GM12878 (cell line): ENCODE results near the gene CSMD2. TPM values are rescaled to one million over a fixed set of nuclear protein-coding genes. Genes with fewer than 3 reads are reported as not detected.

ENCODE experiments used
- ATAC-seq: fragments of 200-7000 bp; cut with Tn5 transposase; 3 replicates; pipeline ENCODE4 v1.9.1; 2020; ENCODE audit warnings: mild to moderate bottlenecking, moderate library complexity
- BruUV-seq: library from RNA; stranded (reverse); fragments of 400-500 nt; replicated peaks from 2 replicates; lab custom pipeline; 2021; lab: Mats Ljungman, UMichigan
- CTCF ChIA-PET: fragments of 300-600 bp; sonication (Branson Sonifier 250); formaldehyde crosslinking; extraction: SDS; loops from one replicate; lab custom pipeline; 2021; ENCODE audit warnings: inconsistent platforms; lab: Yijun Ruan, JAX
- POLR2A ChIA-PET: fragments of 350-600 bp; formaldehyde crosslinking; extraction: SDS; loops from one replicate; lab custom pipeline; 2021; ENCODE audit warnings: inconsistent platforms; lab: Charles Lee
- RAD21 ChIA-PET: fragments of 300-600 bp; sonication (Branson Sonifier 250); formaldehyde crosslinking; loops from one replicate; lab custom pipeline; 2023; ENCODE audit warnings: antibody characterized with exemption; ENCODE audit not compliant: unreplicated experiment; lab: Charles Lee
- SMC1A ChIA-PET: fragments of 300-600 bp; sonication (Branson Sonifier 250); formaldehyde crosslinking; loops from one replicate; lab custom pipeline; 2023; ENCODE audit not compliant: unreplicated experiment, uncharacterized antibody; lab: Charles Lee
- DNase-seq: peaks from one replicate; pipeline ENCODE4 v3.0.0-alpha.2; 2011; ENCODE audit warnings: low read depth, low spot score
- FAIRE-seq: peaks from 3 replicates; lab custom pipeline; 2011; peaks lifted over from hg19 to GRCh38; lab: Jason Lieb, UNC
- H2AFZ ChIP-seq: 2 replicates; pipeline ENCODE4 v1.6.0; 2011; ENCODE audit warnings: low read depth, low read length, control low read depth; ENCODE audit not compliant: control insufficient read depth
- H3K27ac ChIP-seq: 2 replicates; pipeline ENCODE4 v1.5.1; 2011; ENCODE audit warnings: control low read depth; ENCODE audit not compliant: control insufficient read depth, insufficient read depth
- H3K27me3 ChIP-seq, 2 experiments: replicated peaks in 1 of 2; 2 replicates each; pipeline versions ENCODE4 v1.6.0 to v1.6.1; 2011; ENCODE audit warnings: low read length in 1 of 2; ENCODE audit not compliant: control insufficient read depth in 2 of 2, insufficient read depth in 2 of 2
- H3K36me3 ChIP-seq, 2 experiments: 2 replicates each; pipeline ENCODE4 v1.5.1; 2011; ENCODE audit warnings: low read length in 1 of 2; ENCODE audit not compliant: control insufficient read depth in 2 of 2, insufficient read depth in 2 of 2
- H3K4me1 ChIP-seq: 2 replicates; pipeline ENCODE4 v1.6.1; 2011; ENCODE audit warnings: mild to moderate bottlenecking, low read length, moderate library complexity, mixed read lengths; ENCODE audit not compliant: control insufficient read depth, insufficient read depth
- H3K4me2 ChIP-seq: 2 replicates; pipeline ENCODE4 v1.6.0; 2011; ENCODE audit warnings: control low read depth; ENCODE audit not compliant: control insufficient read depth, insufficient read depth
- H3K4me3 ChIP-seq: fragments of 200-600 bp; sonication (generic); 2 replicates; pipeline ENCODE4 v1.5.1; 2016
- H3K79me2 ChIP-seq: 2 replicates; pipeline ENCODE4 v1.6.0; 2011; ENCODE audit warnings: low read length; ENCODE audit not compliant: control insufficient read depth, insufficient read depth
- H3K9ac ChIP-seq: 2 replicates; pipeline ENCODE4 v1.8.0; 2011; ENCODE audit warnings: low read length, control low read depth, mixed read lengths; ENCODE audit not compliant: control insufficient read depth, insufficient read depth
- H3K9me3 ChIP-seq: replicated peaks from 3 replicates; pipeline ENCODE4 v1.5.1; 2011; ENCODE audit warnings: mild to moderate bottlenecking, low read length; ENCODE audit not compliant: control insufficient read depth, insufficient read depth
- H4K20me1 ChIP-seq: 2 replicates; pipeline ENCODE4 v1.6.0; 2011; ENCODE audit not compliant: control insufficient read depth, insufficient read depth
- ATF2 ChIP-seq: IDR thresholded peaks from 2 replicates; pipeline ENCODE4 v1.6.1; 2012; ENCODE audit warnings: low read length, inconsistent platforms
- EED ChIP-seq: sonication (generic); IDR thresholded peaks from 2 replicates; pipeline ENCODE4 v1.6.1; 2016; ENCODE audit warnings: antibody characterized with exemption, low read depth
- IRF4 ChIP-seq: IDR thresholded peaks from 2 replicates; pipeline ENCODE4 v1.6.1; 2011; ENCODE audit warnings: low read depth, low read length
- MAX ChIP-seq: IDR thresholded peaks from 2 replicates; pipeline ENCODE4 v1.6.1; 2012; ENCODE audit warnings: low read depth, low read length, improper control_type of control experiment
- NRF1 ChIP-seq: conservative IDR thresholded peaks from 2 replicates; pipeline ENCODE4 v1.6.1; 2011; ENCODE audit warnings: mild to moderate bottlenecking, low read depth, low read length, improper control_type of control experiment
- TCF3 ChIP-seq: IDR thresholded peaks from 2 replicates; pipeline ENCODE4 v1.6.1; 2012; ENCODE audit warnings: low read depth, mild to moderate bottlenecking, low read length, borderline replicate concordance; ENCODE audit not compliant: insufficient read depth
- ZNF592 ChIP-seq: fragments of 450-650 bp; IDR thresholded peaks from 2 replicates; pipeline ENCODE4 v1.6.1; 2017; ENCODE audit warnings: mild to moderate bottlenecking, moderate library complexity
- WGBS: methylation state at CpG from one replicate; pipeline ENCODE4 v1.1.6; 2016; ENCODE audit warnings: low lambda C conversion rate; ENCODE audit not compliant: insufficient replicate concordance, insufficient coverage; ENCODE audit errors: missing lambda C conversion rate; 5-methylcytosine and 5-hydroxymethylcytosine counted together
- in situ Hi-C: fragments of 300-500 bp; cut with MboI; formaldehyde crosslinking; loops from 9 replicates; pipeline ENCODE4 v1.14.3; 2018; ENCODE audit warnings: mixed read lengths
- intact Hi-C: fragments of 100-400 bp; cut with micrococcal nuclease; formaldehyde crosslinking; loops from one replicate; pipeline ENCODE4 v1.14.2; 2022; ENCODE audit not compliant: unreplicated experiment
- polyA plus RNA-seq, 11 experiments: library from polyadenylated mRNA; depleted of rRNA in 4 of 11; unstranded in 6 of 11; stranded (reverse) in 5 of 11; fragments of >200 nt; fragmentation: Nextera tagmentation in 4 of 11; fragmentation: Illumina TruSeq in 1 of 11; extraction: Ambion mirVana in 4 of 11; extraction: Trizol in 1 of 11; gene quantifications; 1 replicate in 1 of 11; 2 replicates in 10 of 11; pipeline versions ENCODE4 v1.2.1 to v1.2.3, GENCODE V29; 2011 to 2016; ENCODE audit warnings: inconsistent platforms in 2 of 11, missing spikeins in 2 of 11, low read depth in 1 of 11
- total RNA-seq, 4 experiments: library from RNA; depleted of rRNA in 3 of 4; stranded (reverse); fragments of >200 nt in 3 of 4; fragmentation: Illumina TruSeq in 1 of 4; extraction: Trizol in 1 of 4; gene quantifications; 2 replicates each; pipeline versions ENCODE4 v1.2.1 to v1.2.3, GENCODE V29; 2013 to 2021

Gene CSMD2
- total and polyA plus RNA-seq, 10 of the 15 experiments (the other 5 are each of a cell fraction or from before 2014, with no cell fraction given) = under 0.01 TPM; not detected in 9

GRCh38 chr1:33517596-33518250 lies 647.3 kb downstream of the CSMD2 start:
- no peaks in the 10 kb centered on the region for H3K4me1 ChIP-seq
- H3K27me3 ChIP-seq = peaks cover 0 to 3% of the 10 kb centered on the region in 2 experiments
- TF ChIP-seq EED = no peak
- TF ChIP-seq ATF2 = no peak
- no peak for TF ChIP-seq NRF1
- no peak for TF ChIP-seq IRF4
- H3K4me2 ChIP-seq = no peak overlapping the region
- intact Hi-C loops = no loop called here
- SMC1A ChIA-PET = interaction anchor here (0.5 kb wide), 1 partner anchor 776 kb away, joined by 3 read pairs; no protein-coding TSS in a partner anchor
- H3K79me2 ChIP-seq = no peaks in the 10 kb centered on the region
- no peaks in the 10 kb centered on the region for H3K9me3 ChIP-seq
- no peak overlapping the region for H2AFZ ChIP-seq
- H3K36me3 ChIP-seq = no peaks in the 10 kb centered on the region
- in situ Hi-C loops = no loop called here
- BruUV-seq = no TSS peak
- no peaks in the 10 kb centered on the region for H4K20me1 ChIP-seq
- POLR2A ChIA-PET = no interaction called here
- H3K4me3 ChIP-seq = no peak overlapping the region
- FAIRE-seq (no peak), DNase-seq (no peak), ATAC-seq (no peak)
- CTCF ChIA-PET = no interaction called here
- H3K27ac ChIP-seq = no peak overlapping the region
- no peak overlapping the region for H3K9ac ChIP-seq
- 29% methylated on average over 12 of the region's 12 CpGs for WGBS
- RAD21 ChIA-PET = no interaction called here

GRCh38 chr1:33516891-33517567 lies 648.0 kb downstream of the CSMD2 start:
- H3K4me3 ChIP-seq = no peak overlapping the region
- 10% methylated on average over 8 of the region's 8 CpGs for WGBS
- SMC1A ChIA-PET = no interaction called here
- H3K9ac ChIP-seq = no peak overlapping the region
- no peak overlapping the region for H3K4me2 ChIP-seq
- POLR2A ChIA-PET = no interaction called here
- no peak for FAIRE-seq
- H3K36me3 ChIP-seq = no peaks in the 10 kb centered on the region
- H3K79me2 ChIP-seq = no peaks in the 10 kb centered on the region
- H2AFZ ChIP-seq = no peak overlapping the region
- CTCF ChIA-PET = no interaction called here
- TF ChIP-seq TCF3 (no peak), MAX (no peak), ZNF592 (no peak)
- TF ChIP-seq, all 136 proteins: peak for 0
- no peaks in the 10 kb centered on the region for H3K9me3 ChIP-seq
- RAD21 ChIA-PET = no interaction called here
- in situ Hi-C loops = no loop called here
- H3K27me3 ChIP-seq = peaks cover 0 to 3% of the 10 kb centered on the region in 2 experiments; a peak in 3 of 4 replicates
- H3K27ac ChIP-seq = no peak overlapping the region
- intact Hi-C loops = no loop called here
- no peaks in the 10 kb centered on the region for H4K20me1 ChIP-seq
- DNase-seq (no peak), ATAC-seq (no peak)
- no TSS peak for BruUV-seq
- no peaks in the 10 kb centered on the region for H3K4me1 ChIP-seq
